K562 (cell line): Measurements from ENCODE around the gene PTPN20.

ENCODE experiments used
- BRD4 ChIP-seq: fragments of 200-600 bp; sonication (generic); IDR thresholded peaks from 2 replicates; pipeline ENCODE4 v1.6.1; 2017; ENCODE audit warnings: inconsistent platforms
- KLF6 ChIP-seq: fragments of 250-450 bp; sonication (Bioruptor Pico); IDR thresholded peaks from 2 replicates; pipeline ENCODE4 v1.4.0; 2020; ENCODE audit warnings: mild to moderate bottlenecking, moderate library complexity, borderline replicate concordance
- POLR2AphosphoS5 ChIP-seq: IDR thresholded peaks from 2 replicates; pipeline ENCODE4 v1.6.1; 2011; ENCODE audit warnings: mild to moderate bottlenecking, low read depth, low read length, moderate library complexity; ENCODE audit not compliant: control insufficient read depth, insufficient read depth
- POLR3A ChIP-seq: IDR thresholded peaks from 2 replicates; pipeline ENCODE4 v1.6.1; 2011; ENCODE audit warnings: borderline replicate concordance, mild to moderate bottlenecking, moderate library complexity; ENCODE audit not compliant: insufficient read length, insufficient read depth; ENCODE audit errors: extremely low read depth
- RBFOX2 ChIP-seq: fragments of 200-400 bp; formaldehyde crosslinking; IDR thresholded peaks from 2 replicates; pipeline ENCODE4 v1.6.1; 2017; ENCODE audit warnings: low read depth, mild to moderate bottlenecking, low read length, moderate library complexity
- SP1 ChIP-seq: sonication (generic); formaldehyde crosslinking; IDR thresholded peaks from 2 replicates; pipeline ENCODE4 v1.8.1; 2022; ENCODE audit warnings: mild to moderate bottlenecking, missing genetic modification reagents
- ZNF12 ChIP-seq: sonication (generic); formaldehyde crosslinking; IDR thresholded peaks from 2 replicates; pipeline ENCODE4 v1.4.0; 2020; ENCODE audit warnings: mild to moderate bottlenecking, missing genetic modification reagents
- TF ChIP-seq, protein P1 (sequence below), 3 experiments: IDR thresholded peaks in 2 of 3; conservative IDR thresholded peaks in 1 of 3; 2 replicates each; pipeline ENCODE4 v1.5.1; 2011 to 2012; ENCODE audit warnings: low read length in 3 of 3, mild to moderate bottlenecking in 3 of 3, control low read depth in 2 of 3, improper control_type of control experiment in 1 of 3, inconsistent platforms in 1 of 3, low read depth in 1 of 3, mixed read lengths in 1 of 3, moderate library complexity in 1 of 3; ENCODE audit not compliant: insufficient read depth in 2 of 3
- TF ChIP-seq, protein P2 (sequence below): sonication (generic); formaldehyde crosslinking; IDR thresholded peaks from 2 replicates; pipeline ENCODE4 v1.8.1; 2023; ENCODE audit warnings: mild to moderate bottlenecking, missing genetic modification reagents
- TF ChIP-seq, protein P3 (sequence below): sonication (generic); formaldehyde crosslinking; IDR thresholded peaks from 2 replicates; pipeline ENCODE4 v1.4.0; 2020; ENCODE audit warnings: mild to moderate bottlenecking, missing genetic modification reagents

DNA sequence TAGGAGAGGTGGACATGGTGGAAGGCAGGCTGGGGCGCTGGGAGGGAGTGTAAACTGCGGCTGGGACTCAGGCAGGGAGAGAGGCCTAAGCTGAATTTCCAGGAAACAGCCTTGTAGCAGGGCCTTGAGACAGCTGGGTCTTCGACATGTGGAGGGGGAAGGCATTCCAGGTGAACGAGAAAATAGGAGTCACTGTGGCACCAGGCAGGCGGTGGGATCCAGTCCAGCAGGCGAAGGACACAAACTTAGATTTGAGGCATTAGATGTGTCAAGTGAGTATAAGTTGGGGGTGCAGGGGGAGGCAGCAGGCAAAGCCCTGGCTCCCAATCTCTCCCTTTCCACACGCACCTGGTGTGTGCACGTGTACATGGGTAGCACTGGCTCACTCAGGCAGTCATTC lies 105.3 kb downstream of the PTPN20 start:
- no peak for TF ChIP-seq POLR3A
- TF ChIP-seq, protein P1, sequence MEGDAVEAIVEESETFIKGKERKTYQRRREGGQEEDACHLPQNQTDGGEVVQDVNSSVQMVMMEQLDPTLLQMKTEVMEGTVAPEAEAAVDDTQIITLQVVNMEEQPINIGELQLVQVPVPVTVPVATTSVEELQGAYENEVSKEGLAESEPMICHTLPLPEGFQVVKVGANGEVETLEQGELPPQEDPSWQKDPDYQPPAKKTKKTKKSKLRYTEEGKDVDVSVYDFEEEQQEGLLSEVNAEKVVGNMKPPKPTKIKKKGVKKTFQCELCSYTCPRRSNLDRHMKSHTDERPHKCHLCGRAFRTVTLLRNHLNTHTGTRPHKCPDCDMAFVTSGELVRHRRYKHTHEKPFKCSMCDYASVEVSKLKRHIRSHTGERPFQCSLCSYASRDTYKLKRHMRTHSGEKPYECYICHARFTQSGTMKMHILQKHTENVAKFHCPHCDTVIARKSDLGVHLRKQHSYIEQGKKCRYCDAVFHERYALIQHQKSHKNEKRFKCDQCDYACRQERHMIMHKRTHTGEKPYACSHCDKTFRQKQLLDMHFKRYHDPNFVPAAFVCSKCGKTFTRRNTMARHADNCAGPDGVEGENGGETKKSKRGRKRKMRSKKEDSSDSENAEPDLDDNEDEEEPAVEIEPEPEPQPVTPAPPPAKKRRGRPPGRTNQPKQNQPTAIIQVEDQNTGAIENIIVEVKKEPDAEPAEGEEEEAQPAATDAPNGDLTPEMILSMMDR (IDR thresholded peaks at IDR 0.05 in 2 of 3, conservative IDR thresholded peaks at IDR 0.05 in 1 of 3; ENCODE audit: insufficient read depth in 2 of 3, low read depth in 1 of 3, low read length in 3 of 3) = no peak
- no peak for TF ChIP-seq RBFOX2
- no peak for TF ChIP-seq POLR2AphosphoS5
- TF ChIP-seq BRD4 = no peak
- TF ChIP-seq ZNF12 (CRISPR knock-in tag) = no peak
- TF ChIP-seq, protein P2, sequence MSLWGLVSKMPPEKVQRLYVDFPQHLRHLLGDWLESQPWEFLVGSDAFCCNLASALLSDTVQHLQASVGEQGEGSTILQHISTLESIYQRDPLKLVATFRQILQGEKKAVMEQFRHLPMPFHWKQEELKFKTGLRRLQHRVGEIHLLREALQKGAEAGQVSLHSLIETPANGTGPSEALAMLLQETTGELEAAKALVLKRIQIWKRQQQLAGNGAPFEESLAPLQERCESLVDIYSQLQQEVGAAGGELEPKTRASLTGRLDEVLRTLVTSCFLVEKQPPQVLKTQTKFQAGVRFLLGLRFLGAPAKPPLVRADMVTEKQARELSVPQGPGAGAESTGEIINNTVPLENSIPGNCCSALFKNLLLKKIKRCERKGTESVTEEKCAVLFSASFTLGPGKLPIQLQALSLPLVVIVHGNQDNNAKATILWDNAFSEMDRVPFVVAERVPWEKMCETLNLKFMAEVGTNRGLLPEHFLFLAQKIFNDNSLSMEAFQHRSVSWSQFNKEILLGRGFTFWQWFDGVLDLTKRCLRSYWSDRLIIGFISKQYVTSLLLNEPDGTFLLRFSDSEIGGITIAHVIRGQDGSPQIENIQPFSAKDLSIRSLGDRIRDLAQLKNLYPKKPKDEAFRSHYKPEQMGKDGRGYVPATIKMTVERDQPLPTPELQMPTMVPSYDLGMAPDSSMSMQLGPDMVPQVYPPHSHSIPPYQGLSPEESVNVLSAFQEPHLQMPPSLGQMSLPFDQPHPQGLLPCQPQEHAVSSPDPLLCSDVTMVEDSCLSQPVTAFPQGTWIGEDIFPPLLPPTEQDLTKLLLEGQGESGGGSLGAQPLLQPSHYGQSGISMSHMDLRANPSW (CRISPR knock-in tag) = no peak
- no peak for TF ChIP-seq SP1
- TF ChIP-seq KLF6 (CRISPR knock-in tag) = no peak
- TF ChIP-seq, protein P3, sequence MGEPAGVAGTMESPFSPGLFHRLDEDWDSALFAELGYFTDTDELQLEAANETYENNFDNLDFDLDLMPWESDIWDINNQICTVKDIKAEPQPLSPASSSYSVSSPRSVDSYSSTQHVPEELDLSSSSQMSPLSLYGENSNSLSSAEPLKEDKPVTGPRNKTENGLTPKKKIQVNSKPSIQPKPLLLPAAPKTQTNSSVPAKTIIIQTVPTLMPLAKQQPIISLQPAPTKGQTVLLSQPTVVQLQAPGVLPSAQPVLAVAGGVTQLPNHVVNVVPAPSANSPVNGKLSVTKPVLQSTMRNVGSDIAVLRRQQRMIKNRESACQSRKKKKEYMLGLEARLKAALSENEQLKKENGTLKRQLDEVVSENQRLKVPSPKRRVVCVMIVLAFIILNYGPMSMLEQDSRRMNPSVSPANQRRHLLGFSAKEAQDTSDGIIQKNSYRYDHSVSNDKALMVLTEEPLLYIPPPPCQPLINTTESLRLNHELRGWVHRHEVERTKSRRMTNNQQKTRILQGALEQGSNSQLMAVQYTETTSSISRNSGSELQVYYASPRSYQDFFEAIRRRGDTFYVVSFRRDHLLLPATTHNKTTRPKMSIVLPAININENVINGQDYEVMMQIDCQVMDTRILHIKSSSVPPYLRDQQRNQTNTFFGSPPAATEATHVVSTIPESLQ (CRISPR knock-in tag) = no peak
